ENCODE results near the gene FUT6. TPM values are rescaled to one million over a fixed set of nuclear protein-coding genes. Genes with fewer than 3 reads are reported as not detected.

The FUT6 gene
- total and polyA plus RNA-seq, 2 experiments from 2014 or later = not detected

DNA sequence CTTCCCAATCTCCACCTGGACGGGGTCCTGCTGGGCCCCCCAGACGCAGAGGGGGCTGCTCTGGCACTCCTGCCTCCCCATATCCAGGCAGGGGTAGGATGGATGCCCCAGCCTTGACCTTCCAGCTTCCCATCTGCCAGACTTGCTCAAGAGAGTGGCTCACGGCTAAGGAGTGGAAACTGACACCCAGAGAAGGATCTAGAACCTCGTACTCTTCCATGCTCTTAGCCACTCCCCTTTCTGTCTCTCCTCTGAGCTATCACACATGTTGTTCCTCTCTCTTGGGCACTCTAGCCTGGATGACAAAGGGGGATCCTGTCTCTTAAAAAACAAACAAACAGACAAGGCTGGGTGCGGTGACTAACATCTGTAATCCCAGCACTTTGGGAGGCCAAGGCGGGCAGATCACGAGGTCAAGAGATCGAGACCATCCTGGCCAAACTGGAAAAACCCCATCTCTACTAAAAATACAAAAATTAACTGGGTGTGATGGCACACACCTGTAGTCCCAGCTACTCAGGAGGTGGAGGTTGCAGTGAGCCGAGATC, 43.0 kb upstream of the FUT6 start:
- H3K36me3 ChIP-seq (ENCODE audit: low read depth) = no peaks in the 10 kb centered on the region
- H4K20me1 ChIP-seq (ENCODE audit: insufficient read depth) = no peaks in the 10 kb centered on the region
- no peak overlapping the region for H3K27ac ChIP-seq
- H3F3A ChIP-seq (ENCODE audit: insufficient read depth) = no peaks in the 10 kb centered on the region
- no peaks in the 10 kb centered on the region for H3K79me2 ChIP-seq (ENCODE audit: insufficient read depth)
- peaks cover 3% of the 10 kb centered on the region; the same call in 1 of the 2 replicates for H3K4me1 ChIP-seq (ENCODE audit: insufficient read depth)
- TF ChIP-seq EZH2 (IDR thresholded peaks at IDR 0.05; ENCODE audit: insufficient read depth, poor library complexity, severe bottlenecking) (no peak), EZH2phosphoT487 (IDR thresholded peaks at IDR 0.05; ENCODE audit: insufficient read depth, low read depth) (no peak)
- in situ Hi-C loops (cut with MboI) = no loop called here
- 60 to 61% methylated on average over 9 of the region's 9 CpGs for WGBS, 2 experiments (ENCODE audit: low coverage in 1 of 2, low lambda C conversion rate in 2 of 2, missing lambda C conversion rate in 2 of 2)
- no peak overlapping the region for H3K9ac ChIP-seq
- no peak overlapping the region for H3K4me3 ChIP-seq
- H2AFZ ChIP-seq = no peak overlapping the region
- no peaks in the 10 kb centered on the region for H3K9me3 ChIP-seq (ENCODE audit: low read depth)
- DNase-seq = no peak
- no peaks in the 10 kb centered on the region for H3K9me2 ChIP-seq (ENCODE audit: insufficient read depth)
- peaks cover 11% of the 10 kb centered on the region; the same call in 1 of the 2 replicates for H3K27me3 ChIP-seq (replicated peaks; ENCODE audit: insufficient read depth)
- no peak overlapping the region for H3K4me2 ChIP-seq (ENCODE audit: unreplicated experiment)

DNA sequence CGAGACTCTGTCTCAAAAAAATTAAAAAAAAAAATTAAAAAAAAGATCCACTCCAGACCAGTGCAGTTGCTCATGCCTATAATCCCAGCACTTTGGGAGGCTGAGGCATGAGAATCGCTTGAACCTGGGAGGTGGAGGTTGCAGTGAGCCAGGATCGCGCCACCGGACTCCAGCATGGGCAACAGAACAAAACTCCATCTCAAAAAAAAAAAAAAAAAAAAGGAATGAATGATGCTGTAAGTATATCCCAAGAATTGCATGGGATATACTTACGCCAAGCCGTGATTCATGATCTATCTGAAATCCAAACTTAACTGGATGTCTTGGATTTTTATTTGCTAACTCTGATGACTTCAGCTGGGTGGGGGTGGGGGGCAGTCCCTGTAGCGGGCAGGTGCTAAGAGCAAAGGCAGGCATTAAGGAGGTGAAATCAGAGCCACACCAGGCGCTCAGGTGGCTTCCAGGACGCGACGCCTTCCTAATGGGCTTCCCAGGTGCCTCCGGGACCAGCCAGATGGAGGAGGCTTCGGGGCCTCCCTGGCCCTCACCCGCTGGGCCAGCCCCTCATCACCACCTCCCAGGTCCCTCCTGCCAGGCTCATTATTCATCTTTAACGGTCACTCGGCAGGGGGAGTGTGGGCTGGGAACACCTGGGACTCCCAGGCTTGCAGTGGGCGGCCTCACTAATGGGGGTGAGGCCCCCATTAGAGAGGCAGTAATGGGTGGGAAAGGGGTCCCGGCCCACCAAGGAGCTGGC, 42.2 kb upstream of the FUT6 start:
- no peak for DNase-seq
- H3K4me1 ChIP-seq (ENCODE audit: insufficient read depth) = peaks cover 3% of the 10 kb centered on the region; the same call in 1 of the 2 replicates
- no peak overlapping the region for H3K9ac ChIP-seq
- H3F3A ChIP-seq (ENCODE audit: insufficient read depth) = no peaks in the 10 kb centered on the region
- H3K79me2 ChIP-seq (ENCODE audit: insufficient read depth) = no peaks in the 10 kb centered on the region
- no peak overlapping the region for H3K27ac ChIP-seq
- no peak overlapping the region for H3K4me2 ChIP-seq (ENCODE audit: unreplicated experiment)
- peaks cover 13% of the 10 kb centered on the region; the same call in 1 of the 2 replicates for H3K27me3 ChIP-seq (replicated peaks; ENCODE audit: insufficient read depth)
- no peak overlapping the region for H3K4me3 ChIP-seq
- TF ChIP-seq EZH2phosphoT487 (IDR thresholded peaks at IDR 0.05; ENCODE audit: insufficient read depth, low read depth) = no peak
- no peak for TF ChIP-seq EZH2 (IDR thresholded peaks at IDR 0.05; ENCODE audit: insufficient read depth, poor library complexity, severe bottlenecking)
- in situ Hi-C loops (cut with MboI) = no loop called here
- H2AFZ ChIP-seq = no peak overlapping the region
- H3K9me3 ChIP-seq (ENCODE audit: low read depth) = no peaks in the 10 kb centered on the region
- no peaks in the 10 kb centered on the region for H3K36me3 ChIP-seq (ENCODE audit: low read depth)
- no peaks in the 10 kb centered on the region for H3K9me2 ChIP-seq (ENCODE audit: insufficient read depth)
- H4K20me1 ChIP-seq (ENCODE audit: insufficient read depth) = no peaks in the 10 kb centered on the region
- WGBS, 2 experiments (ENCODE audit: low coverage in 1 of 2, low lambda C conversion rate in 2 of 2, missing lambda C conversion rate in 2 of 2) = 58 to 60% methylated on average over 17 to 19 of the region's 19 CpGs

DNA sequence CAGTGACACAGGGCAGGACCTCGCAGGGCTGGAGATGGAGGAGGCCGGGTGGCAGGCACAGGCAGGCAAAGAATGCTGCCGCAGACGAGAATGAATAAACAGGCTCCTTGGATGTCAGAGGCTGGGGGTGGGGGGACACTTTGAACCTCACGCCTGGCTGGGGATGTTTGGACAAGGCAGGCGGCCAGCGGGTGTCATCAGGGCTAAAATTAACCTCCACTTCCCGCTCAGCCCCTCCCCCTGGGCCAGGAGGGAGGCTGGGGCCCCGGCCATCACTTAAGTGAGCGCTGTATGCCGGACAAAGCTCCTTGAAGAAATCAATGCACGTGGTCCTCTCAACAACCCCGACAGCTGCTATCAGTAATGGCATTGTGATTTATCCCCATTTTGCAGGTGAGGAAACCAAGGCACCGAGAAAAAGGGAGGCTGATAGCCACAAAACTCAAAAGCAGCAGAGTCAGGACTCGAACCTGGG, 41.1 kb upstream of the FUT6 start:
- no peak overlapping the region for H3K4me2 ChIP-seq (ENCODE audit: unreplicated experiment)
- no peaks in the 10 kb centered on the region for H3K79me2 ChIP-seq (ENCODE audit: insufficient read depth)
- DNase-seq = peak; percentile 51
- WGBS, 2 experiments (ENCODE audit: low coverage in 1 of 2, low lambda C conversion rate in 2 of 2, missing lambda C conversion rate in 2 of 2) = 20 to 24% methylated on average over 15 of the region's 15 CpGs
- H3K9me2 ChIP-seq (ENCODE audit: insufficient read depth) = no peaks in the 10 kb centered on the region
- H3K4me1 ChIP-seq (ENCODE audit: insufficient read depth) = peaks cover 3% of the 10 kb centered on the region; the same call in 1 of the 2 replicates
- no peak overlapping the region for H2AFZ ChIP-seq
- H3K9me3 ChIP-seq (ENCODE audit: low read depth) = no peaks in the 10 kb centered on the region
- no peaks in the 10 kb centered on the region for H3K36me3 ChIP-seq (ENCODE audit: low read depth)
- H3K27me3 ChIP-seq (replicated peaks; ENCODE audit: insufficient read depth) = peaks cover 13% of the 10 kb centered on the region; the same call in 1 of the 2 replicates
- TF ChIP-seq EZH2phosphoT487 (IDR thresholded peaks at IDR 0.05; ENCODE audit: insufficient read depth, low read depth) = no peak
- no peak for TF ChIP-seq EZH2 (IDR thresholded peaks at IDR 0.05; ENCODE audit: insufficient read depth, poor library complexity, severe bottlenecking)
- H3F3A ChIP-seq (ENCODE audit: insufficient read depth) = no peaks in the 10 kb centered on the region
- H3K4me3 ChIP-seq = no peak overlapping the region
- H3K27ac ChIP-seq = no peak overlapping the region
- no peak overlapping the region for H3K9ac ChIP-seq
- H4K20me1 ChIP-seq (ENCODE audit: insufficient read depth) = no peaks in the 10 kb centered on the region
- in situ Hi-C loops (cut with MboI) = no loop called here

DNA sequence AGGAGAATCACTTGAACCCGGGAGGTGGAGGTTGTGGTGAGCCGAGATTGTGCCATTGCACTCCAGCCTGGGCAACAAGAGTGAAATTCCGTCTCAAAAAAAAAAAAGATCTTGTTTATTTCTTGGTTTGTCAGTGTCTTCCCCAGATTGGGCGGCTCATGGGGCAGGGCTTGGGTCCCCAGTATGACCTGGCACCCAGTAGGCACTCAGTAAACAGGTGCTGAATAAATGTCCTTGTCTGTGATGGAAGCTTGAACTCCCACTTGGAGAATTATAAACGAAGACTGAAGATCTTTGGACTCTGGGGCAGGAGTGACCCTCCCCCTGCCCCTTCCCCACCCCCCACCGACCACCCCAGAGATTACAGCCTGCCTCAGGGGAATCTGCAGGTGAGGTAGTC, 40.7 kb upstream of the FUT6 start:
- in situ Hi-C loops (cut with MboI) = no loop called here
- WGBS, 2 experiments (ENCODE audit: low coverage in 1 of 2, low lambda C conversion rate in 2 of 2, missing lambda C conversion rate in 2 of 2) = 10 to 15% methylated on average over 6 of the region's 6 CpGs

More for the DNA sequence above, 40.7 kb upstream of the FUT6 start:
- Histone ChIP-seq H3K27me3 (replicated peaks; ENCODE audit: insufficient read depth) (peaks cover 13% of the 10 kb centered on the region; the same call in 1 of the 2 replicates), H3K4me1 (ENCODE audit: insufficient read depth) (peaks cover 3% of the 10 kb centered on the region; the same call in 1 of the 2 replicates), H3K79me2 (ENCODE audit: insufficient read depth) (no peaks in the 10 kb centered on the region), H3K27ac (no peak overlapping the region), H3K4me3 (no peak overlapping the region), H3K9me3 (ENCODE audit: low read depth) (no peaks in the 10 kb centered on the region), H3K9me2 (ENCODE audit: insufficient read depth) (no peaks in the 10 kb centered on the region), H3F3A (ENCODE audit: insufficient read depth) (no peaks in the 10 kb centered on the region), H3K36me3 (ENCODE audit: low read depth) (no peaks in the 10 kb centered on the region), H3K4me2 (ENCODE audit: unreplicated experiment) (no peak overlapping the region), H4K20me1 (ENCODE audit: insufficient read depth) (no peaks in the 10 kb centered on the region), H3K9ac (no peak overlapping the region), H2AFZ (no peak overlapping the region)
- TF ChIP-seq EZH2 (IDR thresholded peaks at IDR 0.05; ENCODE audit: insufficient read depth, poor library complexity, severe bottlenecking) = no peak
- no peak for TF ChIP-seq EZH2phosphoT487 (IDR thresholded peaks at IDR 0.05; ENCODE audit: insufficient read depth, low read depth)
- DNase-seq = no peak

Measured in GM23248 (cell line).